Stimulated activated CD4-positive, alpha-beta T cell treated with anti-CD3 and anti-CD28 coated beads, Interleukin-2, amount 100 ng/mL, for 4 hours (primary cell): Measurements from ENCODE around the gene STK17A.
A peak's percentile ranks its signal among the peaks of the same experiment; 100 is the strongest.

Experiments
- DNase-seq: peaks from one replicate; pipeline ENCODE4 v3.0.0-alpha.2; 2020; ENCODE audit warnings: low read depth

Gene STK17A

DNA sequence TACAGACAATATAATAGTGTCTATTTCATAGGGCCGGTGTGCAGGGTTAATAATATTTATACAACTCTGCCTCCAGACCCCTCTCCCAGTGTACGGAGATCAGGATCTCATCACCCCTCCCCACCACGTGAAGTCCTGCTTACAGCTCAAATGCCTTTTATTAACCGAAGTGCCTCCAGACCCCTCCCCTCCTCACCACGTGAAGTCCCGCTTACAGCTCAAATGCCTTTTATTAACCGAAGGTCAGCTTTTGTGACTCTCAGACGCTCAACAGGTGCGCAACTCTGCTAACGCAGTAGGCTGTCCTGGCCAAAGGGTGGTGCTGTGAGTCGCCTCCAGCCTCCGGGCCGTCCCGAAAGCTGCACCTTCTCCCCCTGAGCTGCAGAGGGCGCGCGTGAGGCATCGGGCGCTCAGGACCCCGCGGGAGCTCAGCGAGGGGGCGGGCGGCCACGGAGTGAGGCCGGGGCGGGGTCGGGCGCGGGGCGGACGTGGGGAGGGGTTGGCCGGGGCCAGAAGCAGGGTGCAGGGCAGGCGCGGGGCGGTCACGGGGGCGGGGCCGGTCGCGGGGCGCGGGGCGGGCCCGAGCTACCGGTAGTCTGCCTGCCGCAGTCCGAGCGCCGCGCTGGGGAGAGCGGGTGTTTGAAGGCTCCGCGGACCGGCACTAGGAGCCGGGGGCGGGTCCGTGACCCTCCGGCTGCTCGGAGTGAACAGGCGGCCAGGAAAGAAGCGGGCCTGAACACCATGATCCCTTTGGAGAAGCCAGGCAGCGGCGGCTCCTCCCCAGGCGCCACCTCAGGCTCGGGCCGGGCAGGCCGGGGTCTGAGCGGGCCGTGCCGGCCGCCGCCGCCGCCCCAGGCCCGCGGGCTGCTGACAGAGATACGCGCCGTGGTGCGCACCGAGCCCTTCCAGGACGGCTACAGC is at the start of gene STK17A:
Gene STK17A, plus strand, starts transcription at position 606 of the 921 bp plus-strand sequence. Its CDS starts 136 bp downstream, at position 742.
- DNase-seq = peak; percentile 92

DNA sequence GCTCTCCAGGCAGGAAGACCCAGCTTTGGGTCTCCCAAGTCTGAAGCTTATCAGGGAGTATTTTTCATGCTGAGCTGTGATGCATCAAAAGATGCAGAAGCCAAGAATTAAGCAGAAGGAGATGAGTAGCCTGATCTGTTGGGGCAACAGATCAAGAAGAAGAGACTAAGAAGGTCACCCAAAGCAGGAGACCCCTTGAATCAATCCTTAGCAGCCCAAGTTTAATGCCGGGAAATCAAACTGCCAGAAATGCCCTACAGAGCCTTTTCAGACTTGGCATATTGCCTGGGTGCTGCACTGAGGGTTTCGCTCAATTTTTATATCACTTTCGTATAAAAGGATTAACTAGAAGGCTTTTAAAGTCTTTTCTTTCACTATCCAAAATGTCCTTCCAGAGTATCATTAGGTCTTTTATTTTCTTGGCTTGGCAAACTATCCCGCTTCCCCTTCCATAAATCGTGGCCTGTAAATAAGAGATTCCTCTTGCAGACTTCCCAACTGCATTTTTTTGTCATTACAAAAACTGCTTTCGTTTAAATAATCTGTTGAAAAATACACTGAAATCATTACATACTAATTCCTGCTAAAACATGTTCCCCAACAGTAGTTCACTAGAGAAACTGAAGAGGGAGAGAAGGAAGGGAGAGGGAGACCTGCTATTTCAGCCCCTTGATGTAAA is 49.0 kb upstream of the STK17A start:
- no peak for DNase-seq

- no peak for DNase-seq
Measured at GRCh38 chr7:43535031-43535451, 47.9 kb upstream of the STK17A start.

- no peak for DNase-seq
Measured at GRCh38 chr7:43535810-43536585, 46.9 kb upstream of the STK17A start.

GRCh38 chr7:43536773-43537172 is 46.1 kb upstream of the STK17A start:
- no peak for DNase-seq

GRCh38 chr7:43537765-43538403 is 45.0 kb upstream of the STK17A start:
- no peak for DNase-seq

DNA sequence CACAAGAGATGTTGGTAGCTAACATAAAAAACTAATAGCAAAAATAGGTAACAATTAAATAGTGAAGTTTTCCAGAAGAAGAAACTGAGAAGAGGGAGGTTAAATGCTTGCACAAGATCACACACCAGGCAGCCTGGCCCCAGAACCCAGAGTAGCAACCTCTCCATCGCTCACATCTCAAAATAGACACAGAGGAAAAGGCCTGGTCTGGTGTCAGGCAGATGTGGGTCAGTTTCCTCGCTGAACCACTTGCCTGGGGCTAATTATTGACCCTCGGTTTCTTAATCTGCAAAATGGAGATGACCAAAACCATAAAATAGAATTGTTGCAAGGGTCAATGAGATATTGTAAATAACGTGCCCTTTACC is 44.5 kb upstream of the STK17A start:
- DNase-seq = no peak

DNA sequence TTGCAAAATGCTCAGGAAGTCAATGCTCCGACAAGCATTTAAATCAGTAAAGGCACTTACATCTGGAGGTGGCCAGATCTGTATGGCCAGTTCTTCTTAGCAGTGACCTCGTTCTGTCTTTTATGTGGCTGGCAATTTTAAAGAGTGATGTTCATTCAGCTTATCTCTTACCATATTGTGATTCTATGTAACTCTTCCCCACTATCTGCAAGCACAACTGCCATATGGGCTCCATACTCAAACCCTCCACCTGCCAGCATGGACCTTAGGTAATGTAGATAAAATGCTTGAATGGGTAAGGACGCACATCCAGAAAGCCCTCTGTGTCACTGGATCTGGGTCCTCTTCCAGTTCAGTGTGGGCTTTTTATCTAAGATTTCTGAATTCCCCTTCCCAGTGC is 42.4 kb upstream of the STK17A start:
- DNase-seq = no peak

GRCh38 chr7:43542716-43543115 is 40.2 kb upstream of the STK17A start:
- no peak for DNase-seq

DNA sequence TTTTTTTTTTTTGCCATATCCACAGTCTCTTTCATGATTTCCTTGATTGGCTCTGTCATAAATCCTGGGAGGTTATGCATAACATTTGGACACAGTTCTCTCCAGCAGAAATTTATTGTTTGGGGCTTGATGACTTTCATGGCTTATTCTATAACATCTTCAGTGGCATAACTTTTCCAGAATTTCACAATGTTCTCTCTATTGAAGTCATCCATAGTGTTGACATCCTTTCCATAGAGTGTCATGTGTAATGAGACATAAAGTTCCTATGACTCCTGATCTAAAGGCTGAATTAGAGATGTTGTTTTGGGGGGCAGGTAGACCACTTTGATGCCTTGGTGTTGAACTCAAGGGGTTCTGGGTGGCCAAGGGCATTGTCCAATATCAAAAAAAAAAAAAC is 36.7 kb upstream of the STK17A start:
- DNase-seq = no peak

- DNase-seq = no peak
Measured at GRCh38 chr7:43550427-43550826, 32.5 kb upstream of the STK17A start.

DNA sequence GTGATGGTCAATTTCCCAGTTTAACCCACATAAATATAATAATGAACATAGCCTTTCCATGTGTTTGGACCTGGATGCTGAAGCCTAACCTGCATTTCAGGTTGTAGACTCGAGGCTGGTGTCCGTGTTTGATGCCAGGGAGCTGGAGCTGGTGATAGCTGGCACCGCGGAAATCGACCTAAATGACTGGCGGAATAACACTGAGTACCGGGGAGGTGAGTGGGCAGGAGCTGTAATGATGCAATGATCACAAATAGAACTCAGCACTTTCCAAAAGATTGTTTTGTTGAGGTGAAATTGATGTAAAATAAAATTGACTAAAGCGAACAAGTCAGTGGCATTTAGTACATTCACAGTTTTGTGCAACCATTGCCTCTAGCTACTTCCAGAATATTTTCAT is 30.8 kb upstream of the STK17A start:
- DNase-seq = no peak

DNA sequence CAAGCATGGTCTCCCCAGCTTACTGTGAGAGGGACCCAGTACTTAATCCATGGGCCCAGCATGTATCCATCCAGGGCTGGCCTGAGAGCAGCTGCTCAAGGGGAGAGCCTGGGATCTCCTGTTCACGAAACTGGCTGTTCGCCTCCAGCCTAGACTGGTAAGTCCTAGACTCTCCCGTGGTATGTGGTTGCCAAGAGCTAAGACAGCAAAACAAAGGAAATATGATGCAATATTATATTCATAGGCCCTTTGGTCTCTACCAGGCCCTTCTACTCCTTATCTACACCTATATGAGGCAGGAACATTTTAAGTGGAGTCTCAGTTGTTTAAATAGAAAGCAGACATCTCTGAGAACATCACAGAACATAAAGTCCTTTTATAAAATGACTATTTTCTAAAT is 28.9 kb upstream of the STK17A start:
- no peak for DNase-seq

DNA sequence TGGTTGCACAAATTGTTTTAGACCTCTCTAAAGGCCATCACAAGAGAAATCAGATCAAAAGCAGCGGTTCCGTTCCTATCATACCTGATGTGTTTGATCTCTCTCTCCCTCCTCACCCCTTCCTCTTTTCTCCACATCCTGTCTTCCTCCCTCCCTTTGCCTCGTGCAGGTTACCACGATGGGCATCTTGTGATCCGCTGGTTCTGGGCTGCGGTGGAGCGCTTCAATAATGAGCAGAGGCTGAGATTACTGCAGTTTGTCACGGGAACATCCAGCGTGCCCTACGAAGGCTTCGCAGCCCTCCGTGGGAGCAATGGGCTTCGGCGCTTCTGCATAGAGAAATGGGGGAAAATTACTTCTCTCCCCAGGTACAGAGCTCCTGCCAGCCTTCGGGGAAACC is 28.5 kb upstream of the STK17A start:
- DNase-seq = no peak

DNA sequence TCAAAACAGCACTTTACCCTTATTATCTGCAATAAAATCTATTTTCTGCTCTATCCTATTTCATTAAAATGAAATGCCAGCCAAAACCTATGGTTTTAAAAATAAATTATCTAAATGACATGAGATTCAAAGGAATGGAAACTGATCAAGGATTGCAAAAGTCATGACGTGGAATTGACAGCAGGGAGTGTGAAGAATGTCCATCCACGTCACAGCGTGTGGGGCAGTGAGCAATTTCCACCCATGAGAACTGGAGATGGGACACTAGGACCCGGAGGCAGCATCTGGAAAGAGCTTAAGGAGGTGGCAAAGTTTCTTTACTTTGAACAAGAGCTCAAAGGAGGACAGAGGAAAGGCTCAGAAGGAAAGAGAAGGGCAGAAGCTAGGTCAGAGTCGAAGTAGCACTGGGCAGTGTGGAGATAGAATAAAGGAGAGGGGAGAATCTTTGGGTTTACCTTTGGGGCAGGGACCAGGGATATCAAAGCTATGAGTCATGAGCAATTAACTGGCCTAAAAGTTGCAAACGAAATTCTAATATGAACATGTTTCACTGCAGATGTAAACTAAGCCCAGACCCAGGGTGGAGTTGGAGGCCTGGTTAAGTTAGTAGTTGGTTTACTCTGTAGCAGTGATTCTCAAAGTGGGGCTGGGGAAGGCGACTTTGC is 24.9 kb upstream of the STK17A start:
- DNase-seq = no peak

DNA sequence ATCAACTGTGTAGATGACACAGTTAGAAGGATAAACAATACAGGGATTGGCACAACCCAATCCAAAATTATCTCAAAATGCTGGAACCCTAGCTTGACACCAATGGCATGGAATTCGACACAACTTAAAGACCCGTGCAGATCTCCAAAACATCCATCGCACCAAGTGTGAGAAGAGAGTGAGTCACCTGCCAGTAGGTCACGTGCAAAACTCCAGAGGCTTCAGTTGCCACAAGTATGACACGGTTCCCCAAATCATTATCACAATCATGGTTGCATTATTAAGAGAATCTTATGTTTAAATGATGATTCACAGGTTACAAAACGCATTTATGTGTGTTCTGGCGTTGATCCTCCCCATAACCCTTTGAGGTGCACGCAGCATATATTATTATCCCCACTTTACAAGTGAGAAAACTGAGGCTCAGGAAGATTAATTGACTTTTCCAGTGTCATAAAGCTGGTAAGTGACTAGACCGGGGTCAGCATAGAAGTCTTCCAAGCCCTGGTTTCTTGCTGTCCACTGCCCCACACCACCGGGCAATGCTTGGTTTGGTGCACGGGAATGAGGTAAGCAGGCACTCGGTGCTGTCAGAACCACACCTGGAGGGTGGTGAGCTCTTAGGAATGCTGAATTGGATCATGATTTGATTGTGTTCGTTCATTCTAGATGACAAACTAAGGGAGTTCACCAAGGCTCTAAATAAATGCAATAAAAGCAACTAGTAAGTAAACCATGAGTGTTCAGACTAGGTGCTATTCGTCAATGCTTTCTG is 23.6 kb upstream of the STK17A start:
- no peak for DNase-seq

DNA sequence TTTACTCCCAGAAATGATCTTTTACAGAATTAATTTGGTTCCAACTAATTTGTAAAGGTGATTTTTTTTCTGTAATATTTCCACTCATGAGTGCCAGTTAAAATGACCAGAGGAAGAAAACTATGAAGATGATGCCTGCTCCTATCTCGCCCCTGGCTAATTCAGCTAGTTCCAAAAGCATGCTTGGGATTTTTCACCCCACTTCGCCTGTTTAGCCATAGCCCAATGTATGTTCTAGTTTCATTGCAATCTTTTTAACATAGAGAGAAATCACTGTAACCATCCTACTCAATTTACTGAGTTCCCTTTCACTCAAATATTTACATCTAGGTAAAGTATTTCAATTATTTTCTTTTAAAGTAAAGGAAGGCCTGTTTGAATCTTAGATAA is 23.0 kb upstream of the STK17A start:
- DNase-seq = no peak

GRCh38 chr7:43560742-43561330 is 22.1 kb upstream of the STK17A start:
- no peak for DNase-seq

DNA sequence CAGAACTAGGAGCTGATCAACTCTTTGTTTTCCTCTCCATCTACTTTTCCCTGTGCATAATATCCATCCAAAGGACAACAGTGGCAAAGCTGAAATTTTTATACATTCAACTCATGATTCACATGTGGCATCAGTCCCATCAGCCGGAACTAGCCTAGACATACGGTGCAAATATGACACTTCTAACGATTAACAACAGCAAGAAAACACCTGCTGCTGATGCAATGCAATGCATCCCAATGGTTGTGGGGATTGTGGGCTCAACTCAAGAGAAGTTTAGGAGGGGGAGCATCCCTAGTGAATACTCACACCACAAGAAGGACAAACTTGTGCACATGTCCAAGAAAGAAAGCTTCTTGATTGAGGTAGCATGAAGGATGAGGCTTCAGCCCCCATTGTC is 20.5 kb upstream of the STK17A start:
- DNase-seq = no peak

GRCh38 chr7:43565786-43566185 is 17.1 kb upstream of the STK17A start:
- no peak for DNase-seq
